ENCODE results near the gene TULP4.

TULP4 gene

DNA sequence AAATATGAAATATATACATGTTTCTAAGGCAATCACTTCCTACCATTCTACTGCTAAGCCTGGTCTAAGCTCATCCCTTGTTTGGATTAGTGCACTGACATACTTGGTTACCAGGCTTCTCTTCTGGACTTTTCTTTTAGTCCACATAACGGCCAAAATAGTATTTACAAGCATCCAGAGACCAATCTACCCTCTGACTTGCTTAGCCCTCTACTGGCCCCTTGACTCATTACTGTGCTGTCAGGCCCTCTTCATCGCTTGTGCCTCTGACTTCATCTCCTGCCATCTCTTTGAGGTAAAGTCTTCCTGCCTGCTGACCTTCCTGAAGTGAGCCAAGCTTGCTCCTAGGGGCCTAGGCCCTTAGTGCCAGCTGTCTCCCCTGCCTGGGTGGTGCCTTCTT is 35.1 kb downstream of the TULP4 start:
- TF ChIP-seq, protein P1, sequence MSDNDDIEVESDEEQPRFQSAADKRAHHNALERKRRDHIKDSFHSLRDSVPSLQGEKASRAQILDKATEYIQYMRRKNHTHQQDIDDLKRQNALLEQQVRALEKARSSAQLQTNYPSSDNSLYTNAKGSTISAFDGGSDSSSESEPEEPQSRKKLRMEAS (IDR thresholded peaks at IDR 0.05): no peak
- no peak for TF ChIP-seq RAD21 (IDR thresholded peaks at IDR 0.05; ENCODE audit: low read depth)
- no peak for TF ChIP-seq CREB1 (IDR thresholded peaks at IDR 0.05; ENCODE audit: low read depth)

DNA sequence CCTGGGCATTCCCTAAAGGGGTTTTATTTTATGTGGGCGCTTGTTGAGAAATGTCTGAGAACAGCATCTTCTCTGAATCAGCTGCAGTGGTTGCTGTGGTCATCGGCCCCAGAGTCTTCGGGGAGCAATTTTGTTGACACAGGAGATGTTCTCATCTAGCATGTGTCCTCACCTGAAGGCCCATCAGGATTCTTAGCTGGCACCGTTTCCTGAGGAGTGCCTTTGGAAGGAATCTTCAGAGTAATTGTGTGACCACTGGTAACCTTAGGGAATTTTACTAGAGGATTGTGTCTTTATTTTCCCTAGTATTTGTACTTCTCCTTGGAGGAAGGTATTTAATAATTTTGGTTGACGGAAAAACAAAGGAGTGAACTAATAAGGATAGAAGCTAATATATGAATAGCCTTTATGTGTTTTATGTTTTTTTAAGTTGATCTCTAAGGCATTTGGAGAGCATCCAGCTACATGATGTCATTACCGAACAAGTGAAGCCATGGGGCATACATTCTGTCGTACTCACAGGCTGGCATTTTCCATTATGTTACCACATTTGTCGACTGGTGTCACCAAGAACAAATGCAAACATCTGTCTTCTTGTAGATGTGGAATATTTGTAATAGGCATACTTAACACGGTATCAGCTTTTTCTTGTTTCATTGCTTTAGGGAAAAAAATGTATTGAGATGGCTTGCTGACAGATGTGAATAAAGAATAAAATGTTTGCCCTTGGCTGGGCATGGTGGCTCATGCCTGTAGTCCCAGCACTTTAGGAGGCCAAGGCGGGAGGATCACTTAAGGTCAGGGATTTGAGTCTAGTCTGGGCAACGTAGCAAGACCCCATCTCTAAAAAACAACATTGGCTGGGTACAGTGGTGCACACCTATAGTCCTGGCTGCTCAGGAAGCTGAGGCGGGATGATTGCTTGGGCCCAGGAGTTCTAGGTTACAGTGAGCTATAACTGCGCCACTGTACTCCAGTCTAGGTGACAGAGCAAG is 41.9 kb downstream of the TULP4 start:
- TF ChIP-seq TCF12 (IDR thresholded peaks at IDR 0.05; ENCODE audit: low read depth) (no peak), NFIC (IDR thresholded peaks at IDR 0.05) (peak; percentile 32; the same call in 1 of the 2 replicates)

DNA sequence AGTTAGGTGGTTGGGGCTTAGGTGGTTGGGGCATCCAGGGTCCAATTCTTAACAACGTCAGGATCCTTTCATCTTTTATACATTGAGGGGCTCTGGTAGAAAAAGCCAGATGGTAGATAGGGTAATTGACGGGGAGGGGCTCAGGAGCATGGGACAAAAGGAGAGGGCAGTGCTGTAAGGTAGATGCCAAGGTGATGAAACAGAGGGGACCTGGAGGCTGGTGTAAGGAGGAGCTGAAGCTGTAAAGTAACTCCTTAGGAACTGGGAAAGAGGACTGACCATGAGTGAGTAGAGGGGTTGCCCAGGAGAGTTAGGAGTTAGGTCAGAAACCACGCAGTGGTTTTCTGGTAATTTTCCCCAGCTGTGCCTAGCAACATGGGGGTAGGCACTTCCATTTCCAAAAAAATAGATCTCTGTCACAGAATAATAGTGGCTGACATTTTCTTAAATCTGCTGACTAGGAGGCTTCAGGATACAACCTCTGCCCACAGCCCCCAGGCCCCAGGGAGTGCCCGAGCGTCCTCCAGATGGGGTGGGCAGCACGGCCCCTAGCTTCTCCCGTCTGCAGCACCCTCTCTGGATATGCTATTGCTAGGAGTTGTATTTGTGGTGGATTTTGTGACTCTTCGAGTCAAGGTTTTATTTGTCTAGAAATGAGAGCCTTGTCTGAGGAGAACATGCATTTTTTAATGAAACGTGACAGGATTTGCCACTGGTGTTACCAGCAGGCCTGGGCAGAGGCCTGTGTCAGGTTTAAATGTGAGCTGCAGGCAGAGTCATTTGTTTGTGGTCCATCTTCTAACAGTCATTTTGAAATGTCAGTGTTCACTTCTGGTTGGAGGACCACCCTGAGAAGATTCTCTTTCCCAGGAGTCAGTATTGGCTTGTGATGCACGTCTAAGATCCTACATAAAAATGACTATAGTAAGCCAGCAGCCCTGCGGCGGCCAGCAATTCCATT is 44.6 kb downstream of the TULP4 start:
- TF ChIP-seq, protein P2, sequence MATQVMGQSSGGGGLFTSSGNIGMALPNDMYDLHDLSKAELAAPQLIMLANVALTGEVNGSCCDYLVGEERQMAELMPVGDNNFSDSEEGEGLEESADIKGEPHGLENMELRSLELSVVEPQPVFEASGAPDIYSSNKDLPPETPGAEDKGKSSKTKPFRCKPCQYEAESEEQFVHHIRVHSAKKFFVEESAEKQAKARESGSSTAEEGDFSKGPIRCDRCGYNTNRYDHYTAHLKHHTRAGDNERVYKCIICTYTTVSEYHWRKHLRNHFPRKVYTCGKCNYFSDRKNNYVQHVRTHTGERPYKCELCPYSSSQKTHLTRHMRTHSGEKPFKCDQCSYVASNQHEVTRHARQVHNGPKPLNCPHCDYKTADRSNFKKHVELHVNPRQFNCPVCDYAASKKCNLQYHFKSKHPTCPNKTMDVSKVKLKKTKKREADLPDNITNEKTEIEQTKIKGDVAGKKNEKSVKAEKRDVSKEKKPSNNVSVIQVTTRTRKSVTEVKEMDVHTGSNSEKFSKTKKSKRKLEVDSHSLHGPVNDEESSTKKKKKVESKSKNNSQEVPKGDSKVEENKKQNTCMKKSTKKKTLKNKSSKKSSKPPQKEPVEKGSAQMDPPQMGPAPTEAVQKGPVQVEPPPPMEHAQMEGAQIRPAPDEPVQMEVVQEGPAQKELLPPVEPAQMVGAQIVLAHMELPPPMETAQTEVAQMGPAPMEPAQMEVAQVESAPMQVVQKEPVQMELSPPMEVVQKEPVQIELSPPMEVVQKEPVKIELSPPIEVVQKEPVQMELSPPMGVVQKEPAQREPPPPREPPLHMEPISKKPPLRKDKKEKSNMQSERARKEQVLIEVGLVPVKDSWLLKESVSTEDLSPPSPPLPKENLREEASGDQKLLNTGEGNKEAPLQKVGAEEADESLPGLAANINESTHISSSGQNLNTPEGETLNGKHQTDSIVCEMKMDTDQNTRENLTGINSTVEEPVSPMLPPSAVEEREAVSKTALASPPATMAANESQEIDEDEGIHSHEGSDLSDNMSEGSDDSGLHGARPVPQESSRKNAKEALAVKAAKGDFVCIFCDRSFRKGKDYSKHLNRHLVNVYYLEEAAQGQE (IDR thresholded peaks at IDR 0.05; ENCODE audit: low read depth): no peak
- TF ChIP-seq ZBTB7A (IDR thresholded peaks at IDR 0.05; ENCODE audit: low read depth): no peak
- TF ChIP-seq, protein P1 (IDR thresholded peaks at IDR 0.05): no peak
- TF ChIP-seq CREB1 (IDR thresholded peaks at IDR 0.05; ENCODE audit: low read depth): no peak
- no peak for TF ChIP-seq NFIC (IDR thresholded peaks at IDR 0.05)
- no peak for TF ChIP-seq CEBPB (IDR thresholded peaks at IDR 0.05)

DNA sequence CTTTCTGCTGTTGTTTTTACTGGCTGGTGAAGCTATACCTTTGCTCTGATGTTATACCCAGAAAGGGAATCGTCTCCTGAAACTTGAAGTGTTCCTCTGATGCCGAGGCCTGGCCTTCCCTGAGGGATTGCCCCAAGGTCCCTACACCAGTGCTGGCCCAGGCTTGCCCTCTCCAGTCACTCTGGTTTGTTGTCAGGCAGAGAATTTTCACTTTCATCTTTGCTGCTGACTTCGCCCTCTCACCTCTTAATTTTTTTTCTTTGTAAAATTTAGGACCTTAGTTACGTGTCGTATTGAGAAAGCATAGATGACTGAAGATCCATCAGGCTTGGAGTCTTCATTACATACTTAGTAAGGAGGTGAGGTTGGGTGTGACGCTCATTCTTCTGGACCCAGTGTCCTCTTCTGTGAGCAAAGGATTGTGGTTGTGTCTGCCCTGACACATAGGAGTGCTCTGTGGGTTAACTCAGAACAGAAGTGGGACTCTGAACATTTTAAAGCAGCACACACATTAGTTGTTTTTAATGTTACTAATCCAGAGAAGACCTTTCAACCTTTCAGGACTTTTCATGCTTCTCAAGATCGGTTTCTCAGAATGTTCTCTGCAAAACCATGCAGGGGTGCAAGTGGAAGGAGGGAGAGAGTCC is 45.4 kb downstream of the TULP4 start:
- no peak for TF ChIP-seq NFIC (IDR thresholded peaks at IDR 0.05)
- no peak for TF ChIP-seq TAF1 (IDR thresholded peaks at IDR 0.05; ENCODE audit: low read depth)
- TF ChIP-seq CEBPB (IDR thresholded peaks at IDR 0.05): no peak
- no peak for TF ChIP-seq YY1 (IDR thresholded peaks at IDR 0.05; ENCODE audit: low read depth)
- no peak for TF ChIP-seq EGR1 (IDR thresholded peaks at IDR 0.05)
- TF ChIP-seq, protein P1 (IDR thresholded peaks at IDR 0.05): no peak
- no peak for TF ChIP-seq TCF12 (IDR thresholded peaks at IDR 0.05; ENCODE audit: low read depth)
- TF ChIP-seq, protein P2 (IDR thresholded peaks at IDR 0.05; ENCODE audit: low read depth): no peak
- TF ChIP-seq CREB1 (IDR thresholded peaks at IDR 0.05; ENCODE audit: low read depth): no peak
- no peak for TF ChIP-seq ZBTB7A (IDR thresholded peaks at IDR 0.05; ENCODE audit: low read depth)
- no peak for TF ChIP-seq RAD21 (IDR thresholded peaks at IDR 0.05; ENCODE audit: low read depth)
- TF ChIP-seq TEAD4 (IDR thresholded peaks at IDR 0.05): no peak
- TF ChIP-seq, protein P3, sequence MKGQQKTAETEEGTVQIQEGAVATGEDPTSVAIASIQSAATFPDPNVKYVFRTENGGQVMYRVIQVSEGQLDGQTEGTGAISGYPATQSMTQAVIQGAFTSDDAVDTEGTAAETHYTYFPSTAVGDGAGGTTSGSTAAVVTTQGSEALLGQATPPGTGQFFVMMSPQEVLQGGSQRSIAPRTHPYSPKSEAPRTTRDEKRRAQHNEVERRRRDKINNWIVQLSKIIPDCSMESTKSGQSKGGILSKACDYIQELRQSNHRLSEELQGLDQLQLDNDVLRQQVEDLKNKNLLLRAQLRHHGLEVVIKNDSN (IDR thresholded peaks at IDR 0.05): no peak

DNA sequence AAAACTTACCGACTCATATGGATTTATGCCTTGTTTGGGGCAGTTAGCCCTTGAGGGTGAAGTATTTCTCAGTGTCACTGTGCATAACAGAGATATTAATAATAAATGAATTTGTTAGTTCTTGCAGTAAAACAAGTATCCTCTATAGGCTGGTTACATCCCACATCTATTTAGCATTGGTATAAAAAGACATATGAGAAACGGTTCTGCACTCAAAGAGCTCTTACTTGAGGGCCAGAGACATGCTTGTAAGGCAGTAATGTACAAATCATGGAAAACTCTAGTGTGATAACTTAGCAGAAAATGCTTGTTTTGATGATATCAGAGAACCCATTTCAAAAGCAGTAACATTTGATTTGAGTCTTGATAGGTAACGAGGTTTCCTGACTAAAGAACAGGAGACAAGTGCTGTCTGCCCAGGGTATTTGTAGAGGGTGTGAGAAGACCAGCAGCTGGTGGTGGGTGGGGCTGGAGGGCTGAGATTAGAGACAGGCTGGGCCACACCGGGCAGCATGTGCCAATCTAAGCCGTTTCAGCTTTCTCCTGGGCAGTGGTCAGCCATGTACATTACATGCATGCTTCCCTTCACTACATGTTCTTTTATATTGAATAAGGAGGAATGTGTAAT is 46.3 kb downstream of the TULP4 start:
- TF ChIP-seq TAF1 (IDR thresholded peaks at IDR 0.05; ENCODE audit: low read depth) (no peak), TCF12 (IDR thresholded peaks at IDR 0.05; ENCODE audit: low read depth) (no peak), RAD21 (IDR thresholded peaks at IDR 0.05; ENCODE audit: low read depth) (no peak), CEBPB (IDR thresholded peaks at IDR 0.05) (no peak), TEAD4 (IDR thresholded peaks at IDR 0.05) (no peak), NFIC (IDR thresholded peaks at IDR 0.05) (no peak), EP300 (IDR thresholded peaks at IDR 0.05; ENCODE audit: borderline replicate concordance) (no peak), YY1 (IDR thresholded peaks at IDR 0.05; ENCODE audit: low read depth) (no peak), ZBTB7A (IDR thresholded peaks at IDR 0.05; ENCODE audit: low read depth) (no peak), CREB1 (IDR thresholded peaks at IDR 0.05; ENCODE audit: low read depth) (no peak), EGR1 (IDR thresholded peaks at IDR 0.05) (no peak), FOXM1 (IDR thresholded peaks at IDR 0.05; ENCODE audit: borderline replicate concordance, low read depth) (no peak)
- TF ChIP-seq, protein P2 (IDR thresholded peaks at IDR 0.05; ENCODE audit: low read depth): no peak
- TF ChIP-seq, protein P1 (IDR thresholded peaks at IDR 0.05): no peak
- TF ChIP-seq, protein P3 (IDR thresholded peaks at IDR 0.05): no peak
